Right ventricle myocardium superior (tissue), 1 donor: ENCODE measurements around the gene ATCAY. TPM values are rescaled to one million over a fixed set of nuclear protein-coding genes. Genes with fewer than 3 reads are reported as not detected.
"Not testable (repeated sequence)": the region's sequence is repeated elsewhere in the genome, so short reads cannot be mapped to it uniquely, and the experiment has no call there.

Experiments
- ATAC-seq: fragments of 200-7000 bp; cut with Tn5 transposase; one replicate; pipeline ENCODE4 v1.9.1; 2020; ENCODE audit warnings: mild to moderate bottlenecking; ENCODE audit not compliant: poor library complexity
- DNase-seq: peaks from one replicate; pipeline ENCODE4 v3.0.0-alpha.2; 2020
- intact Hi-C: fragments of 100-400 bp; cut with DNase I; formaldehyde crosslinking; loops from one replicate; pipeline ENCODE4 v1.11.2; 2022
- total RNA-seq: library from RNA; stranded (reverse); fragmentation: NEBNext Ultra II Directional; extraction: Animal tissue kit (Norgen Biotek cat#: 25700); gene quantifications from one replicate; pipeline ENCODE4 v1.2.1, GENCODE V29; 2021
- donor health status: DM: no; HTN: yes; CAD: no; lungs with severe emphysema.

The ATCAY gene
- total RNA-seq, 1 donor from 2014 or later = not detected

DNA sequence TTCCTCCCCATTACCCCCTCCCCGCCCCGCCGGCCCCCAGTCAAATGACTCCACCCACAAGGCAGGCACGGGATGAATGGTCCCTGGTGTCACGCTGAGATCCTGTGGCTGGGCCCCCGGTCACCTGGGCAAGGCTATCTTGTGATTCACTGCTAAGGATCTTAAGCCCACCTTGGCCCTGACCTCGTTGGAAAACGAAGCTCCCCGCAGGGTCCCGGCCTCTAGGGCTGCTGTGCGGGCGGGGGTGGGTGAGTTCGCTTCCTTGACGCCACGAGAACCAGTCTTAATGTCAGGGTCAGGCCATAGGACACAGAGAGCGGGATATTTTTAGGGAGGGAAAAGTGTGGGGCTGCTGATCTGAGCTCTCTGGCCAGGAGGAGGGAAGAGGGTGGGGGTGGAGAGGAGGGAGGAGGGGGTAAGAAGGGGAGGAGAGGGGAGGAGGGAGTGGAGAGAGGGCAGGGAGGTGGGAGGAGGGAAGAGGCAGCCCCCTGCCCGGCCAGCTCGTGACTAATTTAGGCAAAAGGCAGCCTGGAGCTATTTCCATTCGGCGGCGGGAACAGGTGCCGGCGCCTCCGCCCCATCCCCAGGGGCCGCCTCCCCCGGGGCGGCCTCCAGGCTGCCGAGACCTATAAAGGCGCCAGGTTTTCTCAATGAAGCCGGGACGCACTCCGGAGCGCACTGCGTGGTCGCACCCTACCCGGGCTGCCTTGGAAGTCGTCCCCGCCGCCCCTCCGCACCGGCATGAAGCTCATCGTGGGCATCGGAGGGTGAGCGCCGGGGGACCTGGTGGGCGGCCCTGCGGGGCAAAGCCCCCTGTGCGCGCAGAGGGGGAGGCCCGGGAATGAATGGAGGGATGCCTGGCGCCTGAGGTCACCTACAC is 52.7 kb downstream of the ATCAY start, which contains the start of gene NMRK2:
Gene NMRK2 (plus strand): TSS at position 139 of the 880 bp plus-strand sequence. CDS start 603 bp downstream, at position 742.
- intact Hi-C loops = no loop called here
- DNase-seq (peak; percentile 76), ATAC-seq (peak; percentile 57)

DNA sequence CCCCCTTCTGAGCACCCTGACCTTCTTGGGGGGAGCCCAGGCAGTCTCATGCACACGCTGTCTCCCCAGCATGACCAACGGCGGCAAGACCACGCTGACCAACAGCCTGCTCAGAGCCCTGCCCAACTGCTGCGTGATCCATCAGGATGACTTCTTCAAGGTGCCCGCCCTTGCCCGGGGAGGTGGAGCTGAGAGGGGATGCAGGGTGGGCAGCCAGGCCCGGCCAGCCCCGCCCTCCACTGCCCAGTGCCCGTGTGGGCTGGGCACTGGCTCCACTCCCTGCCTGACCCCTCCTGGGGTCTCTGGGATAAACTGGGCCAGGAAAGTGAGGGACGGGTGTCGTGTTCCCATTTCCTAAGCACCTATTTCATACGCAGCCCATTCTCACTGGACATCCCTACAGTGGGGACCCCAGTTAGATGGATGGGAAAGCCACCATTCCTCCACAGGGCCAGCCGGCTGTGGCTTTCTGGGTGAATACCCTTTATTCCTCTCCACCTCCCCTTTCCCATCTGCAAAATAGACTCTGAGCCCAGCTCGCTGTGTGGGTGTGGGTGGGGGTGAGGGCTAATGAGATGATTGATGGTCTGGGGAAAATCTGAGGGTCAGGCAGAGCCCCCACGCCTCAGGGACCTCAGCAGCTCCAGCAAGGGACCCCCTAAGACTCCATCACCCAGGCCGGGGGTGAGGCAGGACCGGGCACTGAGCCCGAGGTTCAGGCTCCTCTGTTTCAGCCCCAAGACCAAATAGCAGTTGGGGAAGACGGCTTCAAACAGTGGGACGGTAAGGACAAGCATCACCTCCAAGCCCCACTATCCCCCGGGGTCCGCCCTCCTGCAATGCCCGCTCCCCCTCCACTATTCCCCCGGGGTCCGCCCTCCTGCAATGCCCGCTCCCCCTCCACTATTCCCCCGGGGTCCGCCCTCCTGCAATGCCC is 56.3 kb downstream of the ATCAY start:
- DNase-seq = no peak
- peak; percentile 1 for ATAC-seq
- intact Hi-C loops = no loop called here

DNA sequence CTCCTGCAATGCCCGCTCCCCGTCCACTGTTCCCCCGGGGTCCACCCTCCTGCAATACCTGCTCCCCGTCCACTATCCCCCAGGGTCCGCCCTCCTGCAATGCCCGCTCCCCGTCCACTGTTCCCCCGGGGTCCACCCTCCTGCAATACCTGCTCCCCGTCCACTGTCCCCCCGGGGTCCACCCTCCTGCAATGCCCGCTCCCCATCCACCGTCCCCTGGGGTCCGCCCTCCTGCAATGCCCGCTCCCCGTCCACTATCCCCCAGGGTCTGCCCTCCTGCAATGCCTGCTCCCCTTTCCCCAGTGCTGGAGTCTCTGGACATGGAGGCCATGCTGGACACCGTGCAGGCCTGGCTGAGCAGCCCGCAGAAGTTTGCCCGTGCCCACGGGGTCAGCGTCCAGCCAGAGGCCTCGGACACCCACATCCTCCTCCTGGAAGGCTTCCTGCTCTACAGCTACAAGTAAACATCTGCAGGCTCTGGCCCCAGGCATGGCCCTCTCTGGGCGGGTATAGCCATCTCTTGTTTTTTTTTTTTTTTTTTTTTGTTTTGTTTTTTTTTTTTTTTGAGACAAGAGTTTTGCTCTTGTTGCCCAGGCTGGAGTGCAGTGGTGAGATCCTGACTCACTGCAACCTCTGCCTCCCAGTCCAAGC is 57.9 kb downstream of the ATCAY start:
- intact Hi-C loops, ATAC-seq, DNase-seq: not testable (repeated sequence)

- DNase-seq (peak; percentile 64), ATAC-seq (peak; percentile 71)
- intact Hi-C loops = no loop called here
Observed at GRCh38 chr19:3942790-3943409, 62.4 kb downstream of the ATCAY start.

DNA sequence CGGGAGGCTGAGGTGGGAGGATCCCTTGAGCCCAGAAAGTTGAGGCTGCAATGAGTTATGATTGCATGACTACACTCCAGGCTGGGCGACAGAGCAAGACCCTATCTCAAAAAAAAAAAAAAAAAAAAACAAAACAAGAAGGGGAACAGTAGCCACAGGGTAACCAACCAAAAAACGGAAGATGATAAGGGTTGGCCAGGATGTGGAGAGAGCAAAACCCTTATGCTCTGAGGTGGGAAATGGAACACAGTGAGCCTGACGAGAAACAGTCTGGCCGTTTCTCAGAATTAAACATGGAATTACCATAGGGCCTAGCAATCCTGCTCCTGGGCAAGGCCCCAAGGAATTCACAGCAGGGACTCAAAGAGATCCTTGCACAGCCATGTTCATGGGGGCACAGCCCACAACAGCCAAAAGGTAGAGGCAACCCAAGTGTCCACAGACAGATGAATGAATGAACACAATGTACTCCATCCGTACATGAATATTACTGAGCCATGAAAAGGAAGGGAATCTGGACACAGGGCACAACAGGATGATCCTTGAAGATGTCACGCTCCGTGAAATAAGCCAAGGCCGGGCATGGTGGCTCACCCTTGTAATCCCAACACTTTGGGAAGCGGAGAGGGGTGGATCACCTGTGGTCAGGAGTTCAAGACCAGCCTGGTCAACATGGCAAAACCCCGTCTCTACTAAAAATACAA is 63.7 kb downstream of the ATCAY start:
- no peak for ATAC-seq
- DNase-seq = no peak
- intact Hi-C loops = no loop called here

GRCh38 chr19:3945838-3946237 is 65.4 kb downstream of the ATCAY start:
- intact Hi-C loops = no loop called here
- DNase-seq (no peak), ATAC-seq (no peak)

- DNase-seq, ATAC-seq, intact Hi-C loops: not testable (repeated sequence)
Observed at GRCh38 chr19:3947316-3947933, 66.9 kb downstream of the ATCAY start.

GRCh38 chr19:3949294-3949693 is 68.8 kb downstream of the ATCAY start:
- DNase-seq = no peak
- intact Hi-C loops = no loop called here

GRCh38 chr19:3949997-3950859 is 69.7 kb downstream of the ATCAY start:
- DNase-seq (no peak), ATAC-seq (peak; percentile 10)
- intact Hi-C loops = no loop called here

More at GRCh38 chr19:3949294-3949693, 68.8 kb downstream of the ATCAY start:
- no peak for ATAC-seq

DNA sequence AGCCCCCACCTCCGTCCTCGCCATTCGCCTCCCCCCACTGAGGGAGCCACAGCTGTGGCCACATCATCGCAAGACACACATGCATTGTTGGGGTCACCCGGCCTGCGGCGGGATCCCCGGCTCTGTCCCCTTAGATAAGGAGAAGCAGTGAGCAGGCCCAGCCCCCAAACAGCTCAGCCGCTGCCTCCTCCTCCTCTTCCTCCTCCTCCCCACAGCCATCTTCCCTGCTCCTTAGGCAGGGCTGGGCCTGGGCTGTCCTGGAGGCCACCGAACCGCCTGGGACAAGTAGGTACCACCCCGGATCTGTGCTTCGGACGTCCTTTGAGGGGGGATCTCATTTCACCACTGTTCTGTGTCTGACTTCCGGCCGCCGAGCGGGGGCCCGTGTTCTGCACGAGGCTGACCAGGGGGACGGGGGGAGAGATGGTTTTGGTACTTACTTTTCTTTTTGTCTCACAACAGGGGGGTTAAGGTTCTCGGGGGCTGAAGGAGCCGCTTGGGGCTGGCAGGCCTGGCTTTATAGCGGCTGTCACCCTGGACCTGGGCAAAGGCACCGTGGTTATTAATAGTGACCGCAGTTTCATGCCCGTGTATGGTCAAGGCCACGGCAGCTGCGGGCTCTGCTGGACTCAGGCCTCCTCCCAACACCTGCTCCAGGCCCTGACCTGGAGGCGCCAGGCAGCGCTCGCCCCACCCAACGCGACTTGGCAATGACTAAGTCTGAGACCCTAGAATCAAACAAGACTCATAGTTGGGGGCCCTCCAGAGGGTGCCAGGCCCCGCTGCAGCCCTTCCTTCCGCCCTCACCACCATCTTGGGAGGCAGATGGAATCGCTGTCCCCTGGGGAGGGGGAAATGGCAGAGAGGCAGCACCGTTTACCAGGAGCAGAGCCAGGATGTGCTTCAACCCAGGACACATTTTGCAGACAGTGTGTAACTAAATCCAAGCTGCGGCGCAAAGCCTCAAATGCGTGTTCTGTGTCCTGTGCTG is 70.7 kb downstream of the ATCAY start:
- intact Hi-C loops = no loop called here
- DNase-seq (peak; percentile 78), ATAC-seq (peak; percentile 71)

DNA sequence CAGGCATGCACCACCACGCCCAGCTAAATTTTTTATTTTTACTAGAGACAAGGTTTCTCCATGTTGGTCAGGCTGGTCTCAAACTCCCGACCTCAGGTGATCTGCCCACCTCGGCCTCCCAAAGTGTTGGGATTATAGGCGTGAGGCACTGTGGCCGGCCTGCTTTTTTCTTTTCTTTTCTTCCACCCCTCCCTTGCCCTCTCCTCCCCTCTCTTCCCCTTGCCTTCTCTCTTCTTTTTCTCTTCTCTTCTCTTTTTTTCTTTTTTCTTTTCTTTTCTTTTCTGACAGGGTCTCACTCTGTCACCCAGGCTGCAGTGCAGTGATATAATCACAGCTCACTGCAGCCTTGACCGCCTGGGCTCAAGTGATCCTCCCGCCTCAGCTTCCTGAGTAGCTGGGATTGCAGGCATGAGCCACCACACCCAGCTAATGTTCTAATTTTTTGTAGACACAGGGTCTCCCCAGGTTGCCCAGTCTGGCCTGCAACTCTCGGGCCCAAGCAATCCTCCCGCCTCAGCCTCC is 72.3 kb downstream of the ATCAY start:
- DNase-seq, ATAC-seq, intact Hi-C loops: not testable (repeated sequence)

DNA sequence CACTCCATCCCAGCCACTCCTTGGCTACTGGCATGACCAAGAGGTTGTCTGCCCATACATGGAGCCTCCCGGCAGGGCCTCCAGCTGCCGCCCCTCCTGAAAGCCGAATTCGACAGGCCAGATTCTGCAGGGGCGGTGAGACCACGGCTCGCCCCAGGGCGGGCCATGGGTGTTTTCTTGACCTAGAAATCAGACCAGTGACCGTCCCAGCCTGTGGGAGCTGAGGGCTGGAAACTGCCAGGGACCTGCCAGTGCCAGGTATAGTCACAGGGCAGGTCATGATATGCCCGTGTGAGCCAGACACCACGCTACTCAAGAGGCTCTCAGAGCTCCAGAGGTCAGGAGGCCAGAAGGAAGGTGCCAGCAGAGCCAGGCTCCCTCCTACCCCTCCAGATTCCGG is 73.6 kb downstream of the ATCAY start:
- ATAC-seq (peak; percentile 45), DNase-seq (peak; percentile 70)
- intact Hi-C loops = no loop called here

DNA sequence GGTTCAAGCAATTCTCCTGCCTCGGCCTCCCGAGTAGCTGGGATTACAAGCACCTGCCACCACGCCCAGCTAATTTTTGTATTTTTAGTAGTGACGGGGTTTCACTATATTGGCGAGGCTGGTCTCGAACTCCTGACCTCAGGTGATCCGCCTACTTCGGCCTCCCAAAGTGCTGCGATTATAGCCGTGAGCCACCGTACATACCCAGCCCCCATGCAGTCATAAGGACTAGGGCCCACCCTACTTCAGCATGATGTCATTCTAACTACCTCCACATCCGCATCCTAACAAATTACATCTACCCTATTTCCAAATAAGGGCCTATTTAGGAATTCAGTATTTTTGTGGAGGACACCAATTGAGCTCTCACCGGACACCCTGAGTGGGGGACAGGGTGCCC is 74.8 kb downstream of the ATCAY start:
- DNase-seq, intact Hi-C loops, ATAC-seq: not testable (repeated sequence)

DNA sequence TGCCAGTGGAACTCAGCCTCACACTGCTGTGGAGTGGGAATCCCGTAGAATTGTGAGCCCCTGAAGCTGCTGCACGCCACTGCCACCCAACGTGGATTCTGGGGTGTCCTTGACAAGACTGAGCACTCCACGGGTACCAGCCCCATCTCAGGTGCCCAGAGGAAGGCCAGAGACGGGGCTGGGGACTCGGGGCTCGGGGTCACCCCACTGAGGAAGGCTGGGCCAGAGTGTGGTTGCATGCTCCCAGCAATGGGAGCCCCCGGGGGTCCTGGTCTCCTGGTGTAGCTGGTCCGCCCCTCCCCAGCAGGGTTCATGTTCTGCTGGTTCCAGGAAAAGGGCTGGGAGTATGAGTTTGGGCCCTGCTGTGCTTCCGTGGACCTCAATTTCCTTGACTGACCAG is 75.2 kb downstream of the ATCAY start:
- intact Hi-C loops = no loop called here
- ATAC-seq = no peak
- DNase-seq = no peak
